Measurements from ENCODE around the gene OSTF1. TPM values are rescaled to one million over a fixed set of nuclear protein-coding genes. Genes with fewer than 3 reads are reported as not detected.

The OSTF1 gene
- total RNA-seq, 1 experiment from 2014 or later = 26.5 TPM

GRCh38 chr9:75163764-75164163 is 75.5 kb downstream of the OSTF1 start:
- DNase-seq (no peak), ATAC-seq (no peak)
- Histone ChIP-seq H3K27me3 (ENCODE audit: low read length) (no peaks in the 10 kb centered on the region), H3K4me2 (ENCODE audit: low read length) (no peak overlapping the region), H4K20me1 (ENCODE audit: low read length) (no peaks in the 10 kb centered on the region), H2AFZ (ENCODE audit: low read length) (no peak overlapping the region), H3K9me2 (replicated peaks; ENCODE audit: low read length) (no peaks in the 10 kb centered on the region), H3K9me3 (ENCODE audit: low read length) (no peaks in the 10 kb centered on the region), H3K9ac (ENCODE audit: low read length) (no peak overlapping the region), H3K4me3 (ENCODE audit: low read length) (no peak overlapping the region), H3K79me2 (ENCODE audit: low read length) (no peaks in the 10 kb centered on the region), H3K4me1 (ENCODE audit: insufficient read depth, low read length) (peaks cover 13% of the 10 kb centered on the region), H3F3A (ENCODE audit: low read length, unreplicated experiment) (no peaks in the 10 kb centered on the region), H3K27ac (ENCODE audit: low read length) (no peak overlapping the region), H3K36me3 (ENCODE audit: low read depth, low read length) (no peaks in the 10 kb centered on the region)
- ChIA-PET POLR2A (ENCODE audit: unreplicated experiment) (no interaction called here), CTCF (no interaction called here)
- no TSS peak for BruUV-seq (replicated peaks)
- no peak for TF ChIP-seq EZH2 (IDR thresholded peaks at IDR 0.05; ENCODE audit: low read length, unreplicated experiment)
- TF ChIP-seq CTCF (conservative IDR thresholded peaks at IDR 0.05; ENCODE audit: low read depth, low read length) = no peak
- intact Hi-C loops (cut with micrococcal nuclease) = no loop called here

- no peak for ATAC-seq
- no peaks in the 10 kb centered on the region for H3K9me3 ChIP-seq (ENCODE audit: low read length)
- peaks cover 21% of the 10 kb centered on the region for H3K4me1 ChIP-seq (ENCODE audit: insufficient read depth, low read length)
- H3K4me2 ChIP-seq (ENCODE audit: low read length) = no peak overlapping the region
- DNase-seq = no peak
- BruUV-seq (replicated peaks) = no TSS peak
- no peaks in the 10 kb centered on the region for H3F3A ChIP-seq (ENCODE audit: low read length, unreplicated experiment)
- intact Hi-C loops (cut with micrococcal nuclease) = no loop called here
- no peaks in the 10 kb centered on the region for H4K20me1 ChIP-seq (ENCODE audit: low read length)
- TF ChIP-seq EZH2phosphoT487 (IDR thresholded peaks at IDR 0.05; ENCODE audit: borderline replicate concordance, low read length) (no peak), EZH2 (IDR thresholded peaks at IDR 0.05; ENCODE audit: low read length, unreplicated experiment) (no peak), CTCF (conservative IDR thresholded peaks at IDR 0.05; ENCODE audit: low read depth, low read length) (no peak)
- H3K4me3 ChIP-seq (ENCODE audit: low read length) = no peak overlapping the region
- H3K79me2 ChIP-seq (ENCODE audit: low read length) = no peaks in the 10 kb centered on the region
- no peak overlapping the region for H3K27ac ChIP-seq (ENCODE audit: low read length)
- CTCF ChIA-PET = no interaction called here
- H2AFZ ChIP-seq (ENCODE audit: low read length) = no peak overlapping the region
- no peaks in the 10 kb centered on the region for H3K36me3 ChIP-seq (ENCODE audit: low read depth, low read length)
- H3K9ac ChIP-seq (ENCODE audit: low read length) = no peak overlapping the region
- no peaks in the 10 kb centered on the region for H3K9me2 ChIP-seq (replicated peaks; ENCODE audit: low read length)
- no peaks in the 10 kb centered on the region for H3K27me3 ChIP-seq (ENCODE audit: low read length)
- POLR2A ChIA-PET (ENCODE audit: unreplicated experiment) = no interaction called here
These were observed 76.3 kb downstream of the OSTF1 start for GRCh38 chr9:75164573-75164972.

- POLR2A ChIA-PET (ENCODE audit: unreplicated experiment) = no interaction called here
- CTCF ChIA-PET = no interaction called here
- BruUV-seq (replicated peaks) = no TSS peak
These were observed 79.0 kb downstream of the OSTF1 start for GRCh38 chr9:75167281-75167680.

More at GRCh38 chr9:75167281-75167680, 79.0 kb downstream of the OSTF1 start:
- no peaks in the 10 kb centered on the region for H3F3A ChIP-seq (ENCODE audit: low read length, unreplicated experiment)
- H3K79me2 ChIP-seq (ENCODE audit: low read length) = no peaks in the 10 kb centered on the region
- H3K4me2 ChIP-seq (ENCODE audit: low read length) = no peak overlapping the region
- no peak overlapping the region for H2AFZ ChIP-seq (ENCODE audit: low read length)
- H3K4me3 ChIP-seq (ENCODE audit: low read length) = no peak overlapping the region
- H3K9me2 ChIP-seq (replicated peaks; ENCODE audit: low read length) = no peaks in the 10 kb centered on the region
- H3K27me3 ChIP-seq (ENCODE audit: low read length) = no peaks in the 10 kb centered on the region
- H3K9ac ChIP-seq (ENCODE audit: low read length) = no peak overlapping the region
- intact Hi-C loops (cut with micrococcal nuclease) = no loop called here
- no peak overlapping the region for H3K27ac ChIP-seq (ENCODE audit: low read length)
- H3K9me3 ChIP-seq (ENCODE audit: low read length) = no peaks in the 10 kb centered on the region
- TF ChIP-seq EZH2phosphoT487 (IDR thresholded peaks at IDR 0.05; ENCODE audit: borderline replicate concordance, low read length) (no peak), EZH2 (IDR thresholded peaks at IDR 0.05; ENCODE audit: low read length, unreplicated experiment) (no peak), CTCF (conservative IDR thresholded peaks at IDR 0.05; ENCODE audit: low read depth, low read length) (no peak)
- H3K36me3 ChIP-seq (ENCODE audit: low read depth, low read length) = no peaks in the 10 kb centered on the region
- no peaks in the 10 kb centered on the region for H4K20me1 ChIP-seq (ENCODE audit: low read length)
- no peak for ATAC-seq
- H3K4me1 ChIP-seq (ENCODE audit: insufficient read depth, low read length) = peaks cover 32% of the 10 kb centered on the region
- no peak for DNase-seq

Data from PC-3 (cell line).